ENCODE results near the gene RANBP17. TPM values are rescaled to one million over a fixed set of nuclear protein-coding genes. Genes with fewer than 3 reads are reported as not detected.

Gene RANBP17
- total RNA-seq, 1 experiment from 2014 or later: not detected

DNA sequence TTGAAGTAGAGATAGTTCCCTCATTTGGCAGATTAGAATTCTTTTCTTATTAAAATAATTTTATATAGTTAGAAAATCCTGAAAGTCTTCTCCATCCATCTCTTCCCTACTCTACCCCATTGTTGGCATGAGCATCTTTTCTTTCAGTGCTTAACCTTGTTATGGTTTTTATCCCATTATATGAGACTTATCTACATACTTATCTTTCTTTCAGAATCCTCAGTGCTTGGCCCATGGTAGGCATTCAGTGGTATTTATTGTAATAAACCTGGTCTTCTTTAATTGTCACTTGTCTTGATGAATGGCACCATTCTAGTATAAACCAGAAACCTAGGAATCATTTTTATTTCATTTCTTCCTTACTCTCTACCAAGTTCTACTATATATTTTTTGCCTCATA, 277.4 kb downstream of the RANBP17 start:
- H3K36me3 ChIP-seq (ENCODE audit: insufficient read depth, low read length, poor library complexity, severe bottlenecking): no peaks in the 10 kb centered on the region
- H3K9me3 ChIP-seq (ENCODE audit: low read depth, low read length, poor library complexity, severe bottlenecking): no peaks in the 10 kb centered on the region
- CTCF ChIA-PET: no interaction called here
- no peak overlapping the region for H3K4me3 ChIP-seq (ENCODE audit: low read depth, low read length, poor library complexity, severe bottlenecking)
- intact Hi-C loops (cut with micrococcal nuclease; ENCODE audit: unreplicated experiment): no loop called here
- DNase-seq (ENCODE audit: low spot score): no peak
- POLR2A ChIA-PET (ENCODE audit: low non-redundant PET): no interaction called here
- H3K4me1 ChIP-seq (ENCODE audit: insufficient read depth, low read length, poor library complexity, severe bottlenecking): no peaks in the 10 kb centered on the region
- TF ChIP-seq, protein P1, sequence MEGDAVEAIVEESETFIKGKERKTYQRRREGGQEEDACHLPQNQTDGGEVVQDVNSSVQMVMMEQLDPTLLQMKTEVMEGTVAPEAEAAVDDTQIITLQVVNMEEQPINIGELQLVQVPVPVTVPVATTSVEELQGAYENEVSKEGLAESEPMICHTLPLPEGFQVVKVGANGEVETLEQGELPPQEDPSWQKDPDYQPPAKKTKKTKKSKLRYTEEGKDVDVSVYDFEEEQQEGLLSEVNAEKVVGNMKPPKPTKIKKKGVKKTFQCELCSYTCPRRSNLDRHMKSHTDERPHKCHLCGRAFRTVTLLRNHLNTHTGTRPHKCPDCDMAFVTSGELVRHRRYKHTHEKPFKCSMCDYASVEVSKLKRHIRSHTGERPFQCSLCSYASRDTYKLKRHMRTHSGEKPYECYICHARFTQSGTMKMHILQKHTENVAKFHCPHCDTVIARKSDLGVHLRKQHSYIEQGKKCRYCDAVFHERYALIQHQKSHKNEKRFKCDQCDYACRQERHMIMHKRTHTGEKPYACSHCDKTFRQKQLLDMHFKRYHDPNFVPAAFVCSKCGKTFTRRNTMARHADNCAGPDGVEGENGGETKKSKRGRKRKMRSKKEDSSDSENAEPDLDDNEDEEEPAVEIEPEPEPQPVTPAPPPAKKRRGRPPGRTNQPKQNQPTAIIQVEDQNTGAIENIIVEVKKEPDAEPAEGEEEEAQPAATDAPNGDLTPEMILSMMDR (conservative IDR thresholded peaks at IDR 0.05; ENCODE audit: low read depth, low read length): no peak
- no peak for TF ChIP-seq EZH2 (IDR thresholded peaks at IDR 0.05; ENCODE audit: borderline replicate concordance, low read depth, low read length, poor library complexity, severe bottlenecking)
- BruUV-seq (replicated peaks): no TSS peak
- no peak overlapping the region for H3K27ac ChIP-seq (ENCODE audit: low read depth, low read length, poor library complexity, severe bottlenecking)
- H3K27me3 ChIP-seq (replicated peaks; ENCODE audit: insufficient read depth, low read depth, low read length, poor library complexity): no peaks in the 10 kb centered on the region

DNA sequence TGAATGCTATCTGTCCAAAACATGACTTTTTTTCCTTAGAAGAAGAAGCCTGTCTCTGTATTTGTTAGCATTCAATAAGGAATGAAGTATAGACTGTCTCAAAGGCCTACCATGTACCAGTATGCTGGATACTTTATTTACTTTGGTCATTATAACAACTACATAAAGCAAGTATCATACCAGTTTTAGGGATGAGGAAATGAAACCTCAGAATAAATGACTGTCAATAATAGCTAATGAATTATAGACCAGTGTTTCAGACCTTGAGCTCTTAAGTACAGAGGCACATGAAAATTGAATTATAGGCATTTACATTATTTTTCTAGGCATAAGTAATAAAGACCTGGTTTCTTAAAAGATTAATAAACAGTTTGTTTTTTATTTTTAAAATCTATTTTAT, 280.8 kb downstream of the RANBP17 start:
- BruUV-seq (replicated peaks): no TSS peak
- Histone ChIP-seq H3K4me3 (ENCODE audit: low read depth, low read length, poor library complexity, severe bottlenecking) (no peak overlapping the region), H3K27ac (ENCODE audit: low read depth, low read length, poor library complexity, severe bottlenecking) (no peak overlapping the region), H3K36me3 (ENCODE audit: insufficient read depth, low read length, poor library complexity, severe bottlenecking) (no peaks in the 10 kb centered on the region), H3K9me3 (ENCODE audit: low read depth, low read length, poor library complexity, severe bottlenecking) (no peaks in the 10 kb centered on the region), H3K4me1 (ENCODE audit: insufficient read depth, low read length, poor library complexity, severe bottlenecking) (no peaks in the 10 kb centered on the region), H3K27me3 (replicated peaks; ENCODE audit: insufficient read depth, low read depth, low read length, poor library complexity) (peaks cover 3% of the 10 kb centered on the region)
- DNase-seq (ENCODE audit: low spot score): no peak
- intact Hi-C loops (cut with micrococcal nuclease; ENCODE audit: unreplicated experiment): no loop called here
- ChIA-PET POLR2A (ENCODE audit: low non-redundant PET) (no interaction called here), CTCF (no interaction called here)
- no peak for TF ChIP-seq EZH2 (IDR thresholded peaks at IDR 0.05; ENCODE audit: borderline replicate concordance, low read depth, low read length, poor library complexity, severe bottlenecking)
- TF ChIP-seq, protein P1 (conservative IDR thresholded peaks at IDR 0.05; ENCODE audit: low read depth, low read length): no peak

DNA sequence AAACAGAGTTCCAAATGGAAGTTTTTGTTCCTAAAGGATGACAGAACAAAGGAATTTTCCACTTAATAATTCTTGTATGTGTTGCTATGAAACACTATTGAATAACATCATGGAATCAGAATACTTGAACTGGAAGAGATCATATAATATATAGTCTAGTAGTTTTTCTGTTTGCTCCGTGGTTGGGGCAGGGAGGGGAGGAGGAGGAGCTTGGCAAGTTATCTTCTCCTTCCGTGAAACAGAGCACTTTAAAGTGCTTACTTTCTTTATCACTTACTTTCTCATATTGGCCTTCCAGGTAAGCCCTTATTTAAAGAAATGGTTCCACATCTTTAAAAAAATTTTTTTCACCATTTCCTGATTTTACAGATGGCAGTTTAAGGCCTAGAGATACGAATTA, 281.4 kb downstream of the RANBP17 start:
- no TSS peak for BruUV-seq (replicated peaks)
- Histone ChIP-seq H3K36me3 (ENCODE audit: insufficient read depth, low read length, poor library complexity, severe bottlenecking) (no peaks in the 10 kb centered on the region), H3K27ac (ENCODE audit: low read depth, low read length, poor library complexity, severe bottlenecking) (no peak overlapping the region), H3K9me3 (ENCODE audit: low read depth, low read length, poor library complexity, severe bottlenecking) (no peaks in the 10 kb centered on the region), H3K4me3 (ENCODE audit: low read depth, low read length, poor library complexity, severe bottlenecking) (no peak overlapping the region), H3K27me3 (replicated peaks; ENCODE audit: insufficient read depth, low read depth, low read length, poor library complexity) (peaks cover 3% of the 10 kb centered on the region), H3K4me1 (ENCODE audit: insufficient read depth, low read length, poor library complexity, severe bottlenecking) (no peaks in the 10 kb centered on the region)
- intact Hi-C loops (cut with micrococcal nuclease; ENCODE audit: unreplicated experiment): no loop called here
- ChIA-PET POLR2A (ENCODE audit: low non-redundant PET) (no interaction called here), CTCF (no interaction called here)
- no peak for TF ChIP-seq EZH2 (IDR thresholded peaks at IDR 0.05; ENCODE audit: borderline replicate concordance, low read depth, low read length, poor library complexity, severe bottlenecking)
- TF ChIP-seq, protein P1 (conservative IDR thresholded peaks at IDR 0.05; ENCODE audit: low read depth, low read length): no peak
- no peak for DNase-seq (ENCODE audit: low spot score)

Data from A673 (cell line).